Mesodermal cell (in vitro differentiated cells): ENCODE data around the gene MELTF.

ENCODE experiments used
- H3K27ac ChIP-seq: 2 replicates; pipeline ENCODE4 v1.7.0; 2013; ENCODE audit warnings: mild to moderate bottlenecking, low read depth, low read length, moderate library complexity; ENCODE audit not compliant: severe bottlenecking
- H3K36me3 ChIP-seq: 2 replicates; pipeline ENCODE4 v1.7.1; 2013; ENCODE audit warnings: mild to moderate bottlenecking, low read length, moderate library complexity; ENCODE audit not compliant: control insufficient read depth, insufficient read depth
- H3K4me1 ChIP-seq: one replicate; pipeline ENCODE4 v1.7.1; 2013; ENCODE audit warnings: mild to moderate bottlenecking, low read length; ENCODE audit not compliant: insufficient read depth, control insufficient read depth, poor library complexity, severe bottlenecking
- H3K4me3 ChIP-seq: 2 replicates; pipeline ENCODE4 v1.7.0; 2013; ENCODE audit warnings: low read length, control low read depth, mild to moderate bottlenecking; ENCODE audit not compliant: insufficient read depth, poor library complexity, severe bottlenecking; ENCODE audit errors: extremely low read depth
- H3K9me3 ChIP-seq: 2 replicates; pipeline ENCODE4 v1.7.1; 2013; ENCODE audit warnings: mild to moderate bottlenecking, low read length, moderate library complexity; ENCODE audit not compliant: control insufficient read depth
- WGBS, 2 experiments: methylation state at CpG; one replicate each; pipeline ENCODE4 v1.1.5; 2013; ENCODE audit warnings: missing lambda C conversion rate in 2 of 2; ENCODE audit not compliant: insufficient coverage in 2 of 2; 5-methylcytosine and 5-hydroxymethylcytosine counted together

The MELTF gene

DNA sequence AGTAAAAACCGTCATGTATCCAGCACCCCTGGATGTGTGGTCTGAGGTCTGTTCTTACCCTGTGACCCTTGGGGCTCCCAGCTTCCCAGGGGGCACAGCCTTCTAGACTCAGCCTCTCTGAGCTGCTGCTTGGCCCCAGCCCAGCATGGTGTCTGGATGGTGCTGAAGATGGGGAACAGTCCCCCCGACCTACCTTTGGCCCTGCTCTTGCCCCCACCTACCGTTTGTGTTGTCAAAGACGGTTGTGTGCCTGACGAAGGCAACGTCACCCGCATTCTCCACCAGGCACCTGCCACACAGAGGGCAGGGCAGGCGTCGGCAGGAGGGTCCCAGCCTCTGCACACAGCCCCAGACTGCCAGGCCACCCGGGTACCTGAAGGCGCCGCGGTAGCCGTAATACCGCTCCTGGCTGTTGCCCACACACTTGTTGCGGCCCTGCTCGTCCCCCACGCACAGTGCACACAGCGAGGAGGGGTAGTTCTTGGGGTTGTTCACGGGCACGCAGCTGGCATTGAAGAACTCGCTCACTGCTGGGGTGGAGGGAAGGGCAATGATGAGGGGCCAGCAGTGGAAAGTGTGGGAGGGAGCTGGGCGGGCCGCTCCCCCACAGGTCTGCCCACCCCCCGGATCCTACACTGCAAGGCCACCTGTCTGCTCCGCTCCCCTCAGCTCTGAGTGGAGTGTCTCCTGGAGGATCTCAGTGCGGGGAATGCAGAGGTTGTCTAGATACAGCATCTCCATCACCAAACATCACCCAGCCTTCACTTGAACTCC, 21.0 kb downstream of the MELTF start:
- WGBS, 2 experiments = 94 to 98% methylated on average over 14 to 18 of the region's 27 CpGs
- Histone ChIP-seq H3K4me1 (no peaks in the 10 kb centered on the region), H3K9me3 (no peaks in the 10 kb centered on the region), H3K4me3 (no peak overlapping the region), H3K36me3 (no peaks in the 10 kb centered on the region), H3K27ac (no peak overlapping the region)

GRCh38 chr3:197007953-197008352, 21.7 kb downstream of the MELTF start:
- 84 to 96% methylated on average over 7 to 8 of the region's 8 CpGs for WGBS, 2 experiments
- Histone ChIP-seq H3K36me3 (no peaks in the 10 kb centered on the region), H3K4me3 (no peak overlapping the region), H3K4me1 (no peaks in the 10 kb centered on the region), H3K27ac (no peak overlapping the region), H3K9me3 (no peaks in the 10 kb centered on the region)

DNA sequence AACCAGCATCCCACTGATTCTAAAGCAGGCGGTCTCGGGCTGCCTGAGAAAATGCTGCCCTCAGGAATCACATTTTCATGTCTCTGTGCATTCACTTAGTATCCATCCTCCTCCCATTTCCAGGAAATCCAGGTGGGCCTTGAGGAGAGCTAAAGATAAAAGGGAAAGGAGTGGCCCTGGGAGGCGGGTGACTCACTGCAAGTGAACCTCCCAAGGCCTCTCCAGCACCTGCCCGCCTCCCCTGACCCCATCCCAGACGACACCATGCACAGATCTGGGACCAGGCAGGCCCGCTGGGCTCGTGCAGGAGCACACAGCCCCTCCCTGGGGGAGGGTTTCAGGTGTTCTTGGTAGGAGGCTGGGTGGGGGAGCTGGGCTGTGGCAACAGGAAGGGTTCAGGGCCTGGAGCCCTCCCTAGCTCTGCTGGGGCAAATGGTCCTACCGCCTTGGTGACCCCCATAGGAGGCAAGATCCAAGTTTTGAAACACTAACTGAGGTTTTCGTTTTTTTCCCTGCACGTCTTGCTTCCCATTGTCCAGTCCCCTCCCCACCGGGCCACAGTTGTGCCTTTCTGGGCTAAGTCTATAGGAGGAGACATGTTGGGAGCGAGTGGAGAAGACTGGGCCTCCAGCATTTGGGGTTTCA, 22.2 kb downstream of the MELTF start:
- no peaks in the 10 kb centered on the region for H3K36me3 ChIP-seq
- no peak overlapping the region for H3K27ac ChIP-seq
- H3K9me3 ChIP-seq = no peaks in the 10 kb centered on the region
- no peak overlapping the region for H3K4me3 ChIP-seq
- 82 to 86% methylated on average over 6 to 7 of the region's 12 CpGs for WGBS, 2 experiments
- no peaks in the 10 kb centered on the region for H3K4me1 ChIP-seq

DNA sequence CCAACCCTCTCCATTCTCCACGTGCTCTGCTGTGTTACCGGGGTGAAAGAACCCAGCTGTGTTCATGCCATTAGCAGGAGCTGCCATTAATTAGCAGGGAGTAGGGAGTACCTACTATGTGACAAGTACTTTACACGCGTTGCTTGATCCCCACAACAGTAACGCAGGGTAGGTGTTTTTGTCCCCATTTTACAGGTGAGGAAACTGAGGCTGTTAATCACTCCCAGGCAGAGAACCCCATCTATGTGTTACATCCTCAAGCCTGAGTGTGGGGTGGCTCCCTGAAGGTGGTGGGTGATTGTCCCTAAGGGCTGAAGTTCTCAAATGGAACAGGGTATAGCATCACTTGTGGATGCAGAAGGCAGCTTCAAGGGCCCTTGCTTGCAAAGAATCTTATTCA, 22.8 kb downstream of the MELTF start:
- Histone ChIP-seq H3K36me3 (no peaks in the 10 kb centered on the region), H3K9me3 (no peaks in the 10 kb centered on the region), H3K4me3 (no peak overlapping the region), H3K27ac (no peak overlapping the region), H3K4me1 (no peaks in the 10 kb centered on the region)
- 97 to 100% methylated on average over 4 of the region's 5 CpGs for WGBS, 2 experiments

GRCh38 chr3:197006446-197006845, 23.2 kb downstream of the MELTF start:
- Histone ChIP-seq H3K4me1 (no peaks in the 10 kb centered on the region), H3K4me3 (no peak overlapping the region), H3K36me3 (no peaks in the 10 kb centered on the region), H3K27ac (no peak overlapping the region), H3K9me3 (no peaks in the 10 kb centered on the region)
- 91 to 92% methylated on average over 5 to 11 of the region's 11 CpGs for WGBS, 2 experiments

DNA sequence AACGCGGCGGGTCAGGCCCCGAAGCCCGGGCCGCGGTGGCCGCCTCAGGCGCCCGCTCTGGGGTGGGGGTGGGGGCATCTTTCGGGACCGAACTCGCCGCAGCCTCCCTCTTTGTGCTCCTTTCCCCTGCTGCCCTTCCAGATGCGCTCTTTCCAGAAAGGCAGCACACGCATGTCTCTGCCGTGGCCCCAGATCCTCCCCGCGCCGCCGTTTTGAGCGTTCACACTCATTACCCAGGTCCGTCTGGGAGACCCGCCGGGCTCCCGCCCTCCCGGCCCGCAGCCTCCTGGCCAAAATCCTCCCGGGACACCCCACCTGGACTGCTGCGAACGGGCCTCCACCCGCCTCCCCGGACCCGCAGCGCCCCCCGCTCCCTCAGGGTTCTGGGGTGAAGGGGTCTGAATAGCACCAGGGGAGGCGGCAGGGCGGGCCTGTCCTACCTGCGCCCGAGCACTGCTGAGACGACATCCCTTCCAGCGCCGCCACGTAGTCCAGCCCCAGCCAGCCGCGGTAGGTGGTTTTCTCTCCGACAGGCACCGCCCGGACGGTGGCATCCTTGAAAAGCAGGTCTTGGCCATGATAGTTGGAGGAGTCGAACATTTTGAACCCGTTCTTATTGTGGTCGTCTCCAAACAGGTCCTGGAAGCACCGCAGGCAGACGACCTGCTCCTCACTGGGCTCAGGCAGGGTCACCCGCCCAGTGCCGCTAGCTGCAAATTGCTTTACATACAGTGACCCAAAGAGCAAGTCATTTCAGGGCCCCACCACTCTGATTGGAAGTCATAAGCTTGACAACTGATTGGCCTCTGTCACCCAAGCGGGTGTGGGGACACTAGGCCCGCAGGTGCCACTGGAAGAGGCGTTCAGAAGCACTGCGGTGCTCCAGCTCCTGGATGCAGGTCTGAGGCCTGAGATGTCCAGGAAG, 25.9 kb downstream of the MELTF start:
- no peak overlapping the region for H3K27ac ChIP-seq
- 35 to 37% methylated on average over 34 to 41 of the region's 61 CpGs for WGBS, 2 experiments
- peak overlapping the region; percentile 46 for H3K4me3 ChIP-seq
- no peaks in the 10 kb centered on the region for H3K36me3 ChIP-seq
- no peaks in the 10 kb centered on the region for H3K4me1 ChIP-seq
- H3K9me3 ChIP-seq = no peaks in the 10 kb centered on the region

DNA sequence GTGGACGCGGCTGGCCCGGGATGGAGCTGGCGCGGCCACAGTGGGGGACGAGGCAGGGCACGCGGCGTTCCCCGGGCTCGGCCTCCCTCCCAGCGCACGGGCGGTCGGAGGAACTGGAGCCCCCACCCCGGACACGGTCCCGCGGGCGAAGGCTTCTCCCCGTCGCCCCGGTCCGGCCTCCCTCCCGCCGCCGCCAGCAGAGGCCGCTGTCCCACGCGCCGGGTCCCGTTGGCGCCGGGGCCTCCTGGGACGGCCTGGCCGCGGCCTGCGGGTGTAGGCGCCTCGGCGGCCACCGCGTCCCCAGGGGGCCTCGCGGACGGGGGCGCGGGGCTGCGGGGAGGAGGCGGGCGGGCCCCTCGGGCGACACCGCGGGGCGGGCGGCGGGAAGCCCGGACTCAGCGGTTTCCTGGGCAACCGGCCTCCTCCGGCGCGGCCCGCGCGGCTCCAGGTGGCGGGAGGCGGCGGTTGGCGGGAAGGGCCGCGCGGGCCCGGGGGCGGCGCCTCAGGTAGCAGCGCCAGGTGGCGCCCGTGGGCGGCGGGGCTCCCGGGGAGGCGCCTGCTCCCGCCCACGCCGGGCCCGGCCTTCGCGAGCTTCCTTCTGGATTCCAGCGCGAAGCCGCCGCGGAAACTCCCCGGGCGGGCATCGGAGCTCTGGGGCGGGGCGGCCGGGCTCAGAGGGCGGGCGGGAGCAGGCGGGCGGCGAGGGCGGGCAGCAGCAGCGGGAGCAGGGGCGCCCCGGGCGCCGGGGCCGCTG, 26.7 kb downstream of the MELTF start:
- 2 to 3% methylated on average over 82 to 92 of the region's 113 CpGs for WGBS, 2 experiments
- no peaks in the 10 kb centered on the region for H3K36me3 ChIP-seq
- H3K9me3 ChIP-seq = no peaks in the 10 kb centered on the region
- H3K4me1 ChIP-seq = no peaks in the 10 kb centered on the region
- peak overlapping the region; percentile 46 for H3K4me3 ChIP-seq
- no peak overlapping the region for H3K27ac ChIP-seq

- peak overlapping the region; percentile 10 for H3K27ac ChIP-seq
- H3K4me3 ChIP-seq = peak overlapping the region; percentile 11
- H3K36me3 ChIP-seq = no peaks in the 10 kb centered on the region
- 75 to 77% methylated on average over 26 to 42 of the region's 55 CpGs for WGBS, 2 experiments
- H3K9me3 ChIP-seq = no peaks in the 10 kb centered on the region
- H3K4me1 ChIP-seq = no peaks in the 10 kb centered on the region
Observed at GRCh38 chr3:197001972-197002700, 27.5 kb downstream of the MELTF start.

DNA sequence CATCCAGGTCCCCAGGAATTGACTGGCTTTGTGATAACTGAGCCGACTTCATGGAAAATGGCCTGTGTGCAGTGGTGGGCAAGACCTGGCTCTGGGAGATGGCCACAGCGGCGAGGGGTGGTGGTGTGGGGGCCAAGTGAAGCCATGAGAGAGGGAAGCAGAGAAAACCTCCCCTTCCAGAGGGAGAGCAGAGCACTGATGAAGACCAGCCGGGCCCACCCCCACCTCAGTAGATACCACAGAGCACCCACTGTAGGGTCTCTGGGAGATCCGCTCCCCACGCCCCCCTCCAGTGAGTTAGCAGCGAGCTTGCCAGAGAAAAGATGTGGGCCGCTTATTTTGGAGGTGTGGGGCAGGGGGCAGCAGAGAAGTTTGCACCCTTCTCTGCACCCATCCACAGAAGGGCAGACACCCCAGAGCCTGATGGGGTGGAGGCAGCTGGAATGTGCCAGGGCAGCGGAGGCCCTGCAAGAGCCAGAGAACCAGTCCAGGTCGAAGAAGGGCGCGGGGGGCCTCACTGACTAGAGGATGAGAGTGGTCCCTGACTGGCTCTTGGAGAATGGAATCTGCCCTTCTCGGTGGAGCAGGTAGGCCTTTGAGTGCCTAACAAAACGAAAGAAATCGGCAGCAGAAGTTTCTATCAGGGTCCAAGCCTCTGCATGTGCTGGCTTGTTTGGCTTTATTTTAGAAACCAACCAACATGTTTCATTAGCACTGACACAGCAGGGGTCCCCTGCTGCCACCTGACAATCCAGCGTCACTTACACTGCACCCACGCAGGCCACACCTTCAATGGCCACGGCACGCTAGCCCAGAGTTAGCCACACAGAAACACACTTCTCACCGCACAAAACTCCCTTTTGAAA, 28.3 kb downstream of the MELTF start:
- no peaks in the 10 kb centered on the region for H3K9me3 ChIP-seq
- H3K4me1 ChIP-seq = no peaks in the 10 kb centered on the region
- H3K36me3 ChIP-seq = no peaks in the 10 kb centered on the region
- H3K4me3 ChIP-seq = no peak overlapping the region
- no peak overlapping the region for H3K27ac ChIP-seq
- WGBS, 2 experiments = 96 to 97% methylated on average over 11 of the region's 20 CpGs
